Loucy (cell line): ENCODE results near the gene GASK1A.

ENCODE experiments used
- H2AFZ ChIP-seq: fragments of 200-600 bp; sonication (generic); 2 replicates; pipeline ENCODE4 v1.6.0; 2016; ENCODE audit warnings: antibody characterized with exemption, mild to moderate bottlenecking, low read length, moderate library complexity
- H3F3A ChIP-seq: fragments of 200-600 bp; 2 replicates; pipeline ENCODE4 v1.6.0; 2016; ENCODE audit warnings: antibody characterized with exemption, low read depth, mild to moderate bottlenecking
- H3K27me3 ChIP-seq: fragments of 200-600 bp; sonication (generic); 2 replicates; pipeline ENCODE4 v1.6.1; 2014; ENCODE audit warnings: low read length, mild to moderate bottlenecking; ENCODE audit not compliant: insufficient read depth, poor library complexity, severe bottlenecking
- H3K36me3 ChIP-seq: fragments of 200-600 bp; sonication (generic); 2 replicates; pipeline ENCODE4 v1.6.1; 2016; ENCODE audit warnings: low read length; ENCODE audit not compliant: insufficient read depth
- H3K4me1 ChIP-seq: fragments of 200-600 bp; sonication (generic); 2 replicates; pipeline ENCODE4 v1.5.1; 2014; ENCODE audit warnings: low read length, mild to moderate bottlenecking; ENCODE audit not compliant: insufficient read depth, poor library complexity, severe bottlenecking
- H3K4me2 ChIP-seq: fragments of 200-600 bp; sonication (generic); 2 replicates; pipeline ENCODE4 v1.6.0; 2014; ENCODE audit warnings: antibody characterized with exemption, low read length, low read depth, mild to moderate bottlenecking; ENCODE audit not compliant: poor library complexity, severe bottlenecking
- H3K4me3 ChIP-seq: fragments of 200-600 bp; sonication (generic); 2 replicates; pipeline ENCODE4 v1.5.1; 2014; ENCODE audit warnings: low read length, mild to moderate bottlenecking, mixed read lengths; ENCODE audit not compliant: poor library complexity, severe bottlenecking
- H3K79me2 ChIP-seq: fragments of 200-600 bp; sonication (generic); 2 replicates; pipeline ENCODE4 v1.6.1; 2014; ENCODE audit warnings: low read length; ENCODE audit not compliant: insufficient read depth
- H3K9ac ChIP-seq: fragments of 200-600 bp; sonication (generic); 2 replicates; pipeline ENCODE4 v1.6.0; 2014; ENCODE audit warnings: mild to moderate bottlenecking, low read depth, low read length, moderate library complexity; ENCODE audit not compliant: poor library complexity, severe bottlenecking
- H3K9me2 ChIP-seq: fragments of 200-600 bp; sonication (generic); replicated peaks from 2 replicates; pipeline ENCODE4 v1.6.1; 2016; ENCODE audit warnings: low read depth, low read length, mixed read lengths
- H3K9me3 ChIP-seq: fragments of 200-600 bp; sonication (generic); 2 replicates; pipeline ENCODE4 v1.6.1; 2014; ENCODE audit warnings: mild to moderate bottlenecking, antibody characterized with exemption, low read length, low read depth; ENCODE audit not compliant: insufficient read depth
- H4K20me1 ChIP-seq: fragments of 200-600 bp; sonication (generic); 2 replicates; pipeline ENCODE4 v1.6.0; 2014; ENCODE audit warnings: antibody characterized with exemption, low read length, mild to moderate bottlenecking; ENCODE audit not compliant: insufficient read depth, poor library complexity, severe bottlenecking
- EZH2phosphoT487 ChIP-seq: fragments of 200-600 bp; IDR thresholded peaks from 2 replicates; pipeline ENCODE4 v1.6.1; 2018; ENCODE audit warnings: antibody characterized with exemption, mild to moderate bottlenecking, moderate library complexity, borderline replicate concordance
- TF ChIP-seq, protein P1 (sequence below): fragments of 200-600 bp; sonication (generic); conservative IDR thresholded peaks from 2 replicates; pipeline ENCODE4 v1.5.1; 2014; ENCODE audit warnings: mild to moderate bottlenecking, antibody characterized with exemption, low read length

Gene GASK1A

DNA sequence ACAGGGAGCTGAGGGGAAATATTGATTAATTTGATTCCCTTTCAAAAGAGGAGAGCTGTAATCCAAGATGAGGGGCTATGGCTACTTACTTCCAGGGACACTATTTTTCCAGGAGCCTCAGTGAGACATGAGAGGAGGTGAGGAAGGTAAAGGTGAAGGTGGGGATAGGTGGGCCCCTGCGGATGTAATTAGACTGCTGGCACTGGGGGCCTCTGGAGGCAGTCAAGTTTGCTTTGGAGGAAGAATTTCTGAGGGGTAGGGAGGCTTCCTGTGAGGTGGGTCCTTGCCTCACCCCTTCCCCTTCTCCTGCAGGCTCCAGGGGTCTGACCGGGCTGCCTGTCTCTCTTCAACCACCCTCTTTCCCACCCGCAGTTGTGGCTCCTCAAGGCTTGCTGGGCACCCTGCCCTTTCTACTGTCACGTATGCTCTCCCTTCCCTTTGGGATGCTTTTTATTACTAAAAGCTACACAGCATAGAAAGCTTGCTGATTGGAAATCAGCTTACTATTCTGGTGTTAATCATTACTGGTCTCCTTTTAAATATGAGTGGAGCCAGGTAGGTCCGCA is 22.5 kb downstream of the GASK1A start:
- H3K9ac ChIP-seq = no peak overlapping the region
- TF ChIP-seq, protein P1, sequence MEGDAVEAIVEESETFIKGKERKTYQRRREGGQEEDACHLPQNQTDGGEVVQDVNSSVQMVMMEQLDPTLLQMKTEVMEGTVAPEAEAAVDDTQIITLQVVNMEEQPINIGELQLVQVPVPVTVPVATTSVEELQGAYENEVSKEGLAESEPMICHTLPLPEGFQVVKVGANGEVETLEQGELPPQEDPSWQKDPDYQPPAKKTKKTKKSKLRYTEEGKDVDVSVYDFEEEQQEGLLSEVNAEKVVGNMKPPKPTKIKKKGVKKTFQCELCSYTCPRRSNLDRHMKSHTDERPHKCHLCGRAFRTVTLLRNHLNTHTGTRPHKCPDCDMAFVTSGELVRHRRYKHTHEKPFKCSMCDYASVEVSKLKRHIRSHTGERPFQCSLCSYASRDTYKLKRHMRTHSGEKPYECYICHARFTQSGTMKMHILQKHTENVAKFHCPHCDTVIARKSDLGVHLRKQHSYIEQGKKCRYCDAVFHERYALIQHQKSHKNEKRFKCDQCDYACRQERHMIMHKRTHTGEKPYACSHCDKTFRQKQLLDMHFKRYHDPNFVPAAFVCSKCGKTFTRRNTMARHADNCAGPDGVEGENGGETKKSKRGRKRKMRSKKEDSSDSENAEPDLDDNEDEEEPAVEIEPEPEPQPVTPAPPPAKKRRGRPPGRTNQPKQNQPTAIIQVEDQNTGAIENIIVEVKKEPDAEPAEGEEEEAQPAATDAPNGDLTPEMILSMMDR = no peak
- no peak for TF ChIP-seq EZH2phosphoT487

DNA sequence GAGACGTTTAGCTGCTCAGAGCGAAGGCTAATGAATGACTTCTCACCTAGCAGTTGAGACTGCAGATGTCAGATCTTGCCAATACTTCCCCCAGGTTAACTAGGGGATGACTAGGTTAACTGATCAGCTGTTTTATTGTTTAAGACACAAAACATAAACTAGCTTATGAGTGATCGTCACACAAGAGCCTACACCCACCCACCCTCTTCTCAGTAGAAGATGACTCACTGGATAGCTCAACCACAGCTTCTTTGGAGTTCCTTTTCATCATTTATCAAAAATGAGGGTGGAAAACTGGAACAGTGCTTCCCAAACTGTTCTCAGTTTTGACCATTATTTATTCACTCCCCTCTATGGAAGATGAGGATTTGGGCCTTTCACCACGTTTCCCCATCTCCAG is 25.2 kb downstream of the GASK1A start:
- H4K20me1 ChIP-seq = no peaks in the 10 kb centered on the region
- no peak overlapping the region for H3K4me2 ChIP-seq
- no peaks in the 10 kb centered on the region for H3F3A ChIP-seq
- no peak overlapping the region for H3K4me3 ChIP-seq
- no peaks in the 10 kb centered on the region for H3K36me3 ChIP-seq
- TF ChIP-seq, protein P1 = no peak
- TF ChIP-seq EZH2phosphoT487 = no peak
- H3K4me1 ChIP-seq = no peaks in the 10 kb centered on the region
- no peaks in the 10 kb centered on the region for H3K9me3 ChIP-seq
- H3K9ac ChIP-seq = no peak overlapping the region
- H3K27me3 ChIP-seq = no peaks in the 10 kb centered on the region
- H3K9me2 ChIP-seq = no peaks in the 10 kb centered on the region
- no peak overlapping the region for H2AFZ ChIP-seq
- no peaks in the 10 kb centered on the region for H3K79me2 ChIP-seq

More for the DNA sequence above, 22.5 kb downstream of the GASK1A start:
- no peaks in the 10 kb centered on the region for H3K9me3 ChIP-seq
- no peaks in the 10 kb centered on the region for H3K79me2 ChIP-seq
- no peaks in the 10 kb centered on the region for H3K9me2 ChIP-seq
- no peaks in the 10 kb centered on the region for H3K36me3 ChIP-seq
- no peak overlapping the region for H3K4me2 ChIP-seq
- H3K4me1 ChIP-seq = no peaks in the 10 kb centered on the region
- no peaks in the 10 kb centered on the region for H3F3A ChIP-seq
- H4K20me1 ChIP-seq = no peaks in the 10 kb centered on the region
- no peak overlapping the region for H3K4me3 ChIP-seq
- H3K27me3 ChIP-seq = no peaks in the 10 kb centered on the region
- no peak overlapping the region for H2AFZ ChIP-seq

DNA sequence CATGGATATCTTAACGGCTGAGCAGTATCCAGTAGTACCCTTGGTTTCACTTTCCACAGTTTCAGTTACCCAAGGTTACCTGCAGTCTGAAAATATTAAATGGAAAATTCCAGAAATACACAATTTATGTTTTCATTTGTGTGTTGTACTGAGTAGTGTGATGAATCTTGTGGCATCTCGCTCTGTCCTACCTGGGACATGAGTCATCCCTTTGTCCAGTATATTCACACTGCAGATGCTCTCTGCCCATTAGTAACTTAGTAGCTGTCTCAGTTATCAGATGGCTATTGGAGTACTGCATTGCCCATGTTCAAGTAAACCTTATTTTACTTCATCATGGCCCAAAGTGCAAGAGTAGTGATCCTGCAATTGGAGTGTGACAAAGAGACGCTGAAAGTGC is 26.1 kb downstream of the GASK1A start:
- no peaks in the 10 kb centered on the region for H4K20me1 ChIP-seq
- H3K79me2 ChIP-seq = no peaks in the 10 kb centered on the region
- H3K4me3 ChIP-seq = no peak overlapping the region
- no peak overlapping the region for H3K9ac ChIP-seq
- no peaks in the 10 kb centered on the region for H3K27me3 ChIP-seq
- no peaks in the 10 kb centered on the region for H3K9me3 ChIP-seq
- H3F3A ChIP-seq = no peaks in the 10 kb centered on the region
- no peak overlapping the region for H3K4me2 ChIP-seq
- H3K4me1 ChIP-seq = no peaks in the 10 kb centered on the region
- TF ChIP-seq, protein P1 = no peak
- no peak for TF ChIP-seq EZH2phosphoT487
- no peak overlapping the region for H2AFZ ChIP-seq
- no peaks in the 10 kb centered on the region for H3K36me3 ChIP-seq
- no peaks in the 10 kb centered on the region for H3K9me2 ChIP-seq
